GM21576 (cell line): Measurements from ENCODE around the gene CD82.
A peak's percentile ranks its signal among the peaks of the same experiment; 100 is the strongest.
"Not testable (repeated sequence)": the region's sequence is repeated elsewhere in the genome, so short reads cannot be mapped to it uniquely, and the experiment has no call there.

Experiments
- ATAC-seq: cut with Tn5 transposase; IDR thresholded peaks from one replicate; pipeline ENCODE4 v1.9.1; 2021; ENCODE audit warnings: mild to moderate bottlenecking, moderate library complexity; ENCODE audit not compliant: unreplicated experiment

CD82 gene

GRCh38 chr11:44533921-44534711 is 31.3 kb upstream of the CD82 start:
- ATAC-seq, result no peak

DNA sequence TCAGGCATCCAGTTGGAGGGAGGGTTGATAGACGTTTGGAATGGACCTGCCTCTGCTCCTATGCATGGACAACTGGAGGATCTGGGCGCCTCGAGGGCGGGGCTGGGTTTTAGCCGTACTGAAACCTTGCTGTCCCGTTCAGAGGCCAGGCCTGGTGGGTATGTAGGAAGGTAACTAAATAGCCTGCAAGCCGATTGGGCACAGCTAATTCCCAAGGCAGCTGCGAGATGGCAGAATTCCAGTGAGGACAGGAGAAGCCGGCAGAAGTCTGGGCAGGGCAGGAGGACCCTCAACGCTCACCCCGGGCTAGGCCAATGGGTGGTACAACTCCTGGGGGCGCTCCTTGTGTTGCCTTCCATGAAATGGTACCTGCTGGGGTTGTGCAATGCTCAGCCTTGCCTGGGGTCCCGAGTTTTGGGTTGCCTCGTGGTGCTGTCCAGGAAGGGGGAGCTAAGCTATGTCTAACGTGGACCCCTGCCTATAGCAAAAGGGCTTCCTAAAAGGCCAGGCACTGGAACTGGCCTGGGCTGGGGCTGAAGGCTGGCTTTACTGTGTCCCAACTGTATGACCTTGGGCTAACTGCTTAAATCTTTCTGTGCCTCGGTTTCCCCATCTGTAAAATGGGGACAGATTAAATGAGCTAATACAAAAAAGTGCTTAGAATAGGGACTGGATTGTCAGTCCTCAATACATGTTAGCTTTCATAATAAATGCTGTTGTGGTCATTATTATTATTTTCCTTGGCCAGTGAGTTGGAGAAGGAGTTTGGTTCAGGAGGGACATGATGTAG is 30.1 kb upstream of the CD82 start:
- no peak for ATAC-seq

- ATAC-seq, result no peak
Measured at GRCh38 chr11:44536788-44537516, 28.5 kb upstream of the CD82 start.

- no peak for ATAC-seq
Measured at GRCh38 chr11:44537679-44538078, 27.8 kb upstream of the CD82 start.

- ATAC-seq, result peak; percentile 79
Measured at GRCh38 chr11:44538375-44539054, 26.9 kb upstream of the CD82 start.

DNA sequence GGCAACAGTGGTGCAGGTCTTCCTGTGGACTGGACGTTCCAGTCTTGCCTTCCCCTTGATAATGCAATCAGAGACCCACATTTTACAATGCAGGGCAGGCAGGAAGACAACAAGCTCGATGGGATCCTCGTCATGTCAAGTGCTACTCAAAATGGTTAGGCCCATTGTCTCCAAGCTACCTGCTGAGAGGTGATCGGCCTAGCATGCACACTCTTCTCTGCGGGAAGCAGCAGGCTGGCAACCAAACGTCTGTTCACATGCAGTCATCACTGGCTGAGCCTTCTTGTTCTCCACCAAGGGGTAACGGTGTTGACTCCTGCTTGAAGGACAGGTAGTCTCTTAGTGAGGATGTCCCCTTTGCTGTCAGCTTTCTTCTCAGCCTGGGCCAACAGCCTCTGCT is 25.5 kb upstream of the CD82 start:
- no peak for ATAC-seq

GRCh38 chr11:44540667-44541066 is 24.8 kb upstream of the CD82 start:
- no peak for ATAC-seq

- no peak for ATAC-seq
Measured at GRCh38 chr11:44542372-44542771, 23.1 kb upstream of the CD82 start.

- not testable (repeated sequence) for ATAC-seq
Measured at GRCh38 chr11:44546984-44547383, 18.5 kb upstream of the CD82 start.

DNA sequence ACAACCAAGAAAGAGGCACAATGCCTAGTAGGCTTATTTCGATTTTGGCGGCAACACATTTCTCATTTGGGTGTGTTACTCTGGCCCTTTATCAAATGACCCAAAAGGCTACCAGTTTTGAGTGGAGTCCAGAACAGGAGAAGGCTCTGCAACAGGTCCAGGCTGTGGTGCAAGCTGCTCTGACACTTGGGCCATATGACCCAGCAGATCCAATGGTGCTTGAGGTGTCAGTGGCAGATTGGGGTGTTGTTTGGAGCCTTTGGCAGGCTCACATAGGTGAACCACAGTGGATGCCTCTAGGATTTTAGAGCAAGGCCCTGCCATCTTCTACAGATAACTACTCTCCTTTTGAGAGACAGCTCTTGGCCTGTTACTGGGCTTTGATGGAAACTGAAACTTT is 17.9 kb upstream of the CD82 start:
- ATAC-seq, result not testable (repeated sequence)

GRCh38 chr11:44548032-44548695 is 17.3 kb upstream of the CD82 start:
- ATAC-seq, result no peak

DNA sequence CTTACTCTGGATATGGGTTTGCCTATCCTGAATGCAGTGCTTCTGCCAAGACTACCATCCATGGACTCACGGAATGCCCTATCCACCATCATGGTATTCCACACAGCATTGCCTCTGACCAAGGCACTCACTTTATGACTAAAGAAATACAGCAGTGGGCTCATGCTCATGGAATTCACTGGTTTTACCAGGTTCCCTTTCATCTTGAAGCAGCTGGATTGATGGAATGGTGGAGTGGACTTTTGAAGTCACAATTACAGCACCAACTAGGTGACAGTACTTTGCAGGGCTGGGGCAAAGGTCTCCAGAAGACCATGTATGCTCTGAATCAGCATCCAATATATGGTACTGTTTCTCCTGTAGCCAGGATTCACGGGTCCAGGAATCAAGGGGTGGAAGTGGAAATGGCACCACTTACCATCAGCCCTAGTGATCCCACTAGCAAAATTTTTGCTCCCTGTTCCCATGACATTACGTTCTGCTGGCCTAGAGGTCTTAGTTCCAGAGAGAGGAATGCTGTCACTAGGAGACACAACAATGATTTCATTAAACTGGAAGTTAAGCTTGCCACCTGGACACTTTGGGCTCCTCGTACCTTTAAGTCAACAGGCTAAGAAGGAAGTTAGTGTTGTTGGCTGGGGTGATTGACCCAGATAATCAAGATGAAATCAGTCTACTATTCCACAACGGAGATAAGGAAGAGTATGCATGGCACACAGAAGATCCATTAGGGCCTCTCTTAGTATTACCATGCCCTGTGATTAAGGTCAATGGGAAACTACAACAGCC is 16.3 kb upstream of the CD82 start:
- not testable (repeated sequence) for ATAC-seq

DNA sequence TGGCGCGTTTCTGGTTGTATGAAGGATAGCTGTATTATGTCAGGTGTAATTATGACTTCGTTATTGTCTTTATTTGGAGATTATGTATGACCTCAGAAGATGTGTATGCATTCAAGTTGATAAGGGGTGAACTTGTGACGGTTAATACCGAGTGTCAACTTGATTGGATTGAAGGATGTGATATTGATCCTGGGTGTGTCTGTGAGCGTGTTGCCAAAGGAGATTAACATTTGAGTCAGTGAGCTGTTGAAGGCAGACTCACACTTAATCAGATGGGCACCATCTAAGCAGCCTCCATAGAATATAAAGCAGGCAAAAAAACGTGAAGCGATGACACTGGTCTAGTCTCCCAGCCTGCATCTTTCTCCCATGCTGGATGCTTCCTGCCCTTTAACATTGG is 15.3 kb upstream of the CD82 start:
- no peak for ATAC-seq

- no peak for ATAC-seq
Measured at GRCh38 chr11:44551456-44552139, 13.9 kb upstream of the CD82 start.

DNA sequence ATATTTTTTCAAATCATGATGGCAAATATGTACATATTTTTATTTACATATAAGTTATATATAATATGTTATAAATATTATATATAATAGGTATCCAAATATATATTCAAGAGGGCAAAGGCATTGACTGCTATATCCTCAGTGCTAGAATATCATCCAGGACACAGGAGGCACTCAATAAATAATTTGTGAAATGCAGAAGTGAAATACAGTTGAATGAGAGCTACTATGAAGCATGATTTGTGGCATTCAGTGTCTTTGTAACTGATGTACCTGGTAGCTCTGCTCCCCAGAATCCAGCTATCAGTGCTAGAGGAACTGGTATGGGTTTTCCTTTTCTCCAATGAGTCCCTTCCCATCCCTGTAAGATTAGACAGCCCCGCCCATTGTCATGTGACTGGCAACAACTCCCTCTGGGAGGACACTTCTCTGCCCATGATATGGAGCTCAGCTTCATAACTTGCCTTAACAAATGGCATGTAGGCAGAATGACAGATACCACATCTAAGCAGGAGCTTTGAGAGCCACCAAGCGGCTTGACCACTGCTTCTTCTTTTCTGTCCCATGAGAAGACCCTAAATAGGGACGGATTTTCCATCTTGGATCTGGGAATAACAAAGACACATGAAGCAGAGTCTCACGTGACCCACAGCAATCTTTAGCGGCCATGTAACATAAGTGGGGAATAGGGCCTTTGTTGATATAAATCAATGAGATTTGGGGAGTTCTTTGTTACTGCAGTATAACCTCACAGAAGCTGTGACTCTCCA is 10.2 kb upstream of the CD82 start:
- no peak for ATAC-seq

- no peak for ATAC-seq
Measured at GRCh38 chr11:44556735-44557409, 8.6 kb upstream of the CD82 start.

GRCh38 chr11:44557464-44557863 is 8.0 kb upstream of the CD82 start:
- ATAC-seq, result no peak
